H9 (cell line): ENCODE data around the gene MEMO1. TPM values are rescaled to one million over a fixed set of nuclear protein-coding genes. Genes with fewer than 3 reads are reported as not detected.

Source experiments
- DNase-seq: peaks from one replicate; pipeline ENCODE4 v3.0.0-alpha.2; 2017
- H2AFZ ChIP-seq: one replicate; pipeline ENCODE4 v1.6.1; 2013; ENCODE audit warnings: mild to moderate bottlenecking, low read length, control low read depth, moderate library complexity
- H2AK5ac ChIP-seq: 2 replicates; pipeline ENCODE4 v1.6.1; 2013; ENCODE audit warnings: low read length, control low read depth, mixed read lengths; ENCODE audit not compliant: insufficient read length
- H2BK120ac ChIP-seq: one replicate; pipeline ENCODE4 v1.6.1; 2013; ENCODE audit warnings: low read depth, mild to moderate bottlenecking, low read length, control low read depth, inconsistent platforms; ENCODE audit not compliant: poor library complexity, severe bottlenecking
- H2BK12ac ChIP-seq: 2 replicates; pipeline ENCODE4 v1.6.1; 2013; ENCODE audit warnings: low read length, control low read depth, mixed read lengths, low read depth; ENCODE audit not compliant: insufficient read length
- H2BK15ac ChIP-seq: 2 replicates; pipeline ENCODE4 v1.6.1; 2013; ENCODE audit warnings: low read depth, low read length, control low read depth
- H2BK20ac ChIP-seq: one replicate; pipeline ENCODE4 v1.6.1; 2013; ENCODE audit warnings: low read depth, mild to moderate bottlenecking, low read length, control low read depth, inconsistent platforms; ENCODE audit not compliant: poor library complexity, severe bottlenecking
- H2BK5ac ChIP-seq: 2 replicates; pipeline ENCODE4 v1.6.1; 2013; ENCODE audit warnings: low read length, control low read depth, mixed read lengths; ENCODE audit not compliant: insufficient read length
- H3K14ac ChIP-seq: 2 replicates; pipeline ENCODE4 v1.6.1; 2013; ENCODE audit warnings: low read length, control low read depth; ENCODE audit not compliant: insufficient read depth
- H3K18ac ChIP-seq: 2 replicates; pipeline ENCODE4 v1.6.1; 2013; ENCODE audit warnings: low read depth, mild to moderate bottlenecking, mixed read lengths, low read length, control low read depth; ENCODE audit not compliant: insufficient read length
- H3K23ac ChIP-seq: 2 replicates; pipeline ENCODE4 v1.6.1; 2013; ENCODE audit warnings: low read length, control low read depth, mixed read lengths, low read depth; ENCODE audit not compliant: insufficient read length
- H3K23me2 ChIP-seq: 2 replicates; pipeline ENCODE4 v1.6.1; 2013; ENCODE audit warnings: low read depth, mild to moderate bottlenecking, mixed read lengths, low read length, control low read depth; ENCODE audit not compliant: insufficient read length, poor library complexity, severe bottlenecking
- H3K27ac ChIP-seq: 2 replicates; pipeline ENCODE4 v1.5.1; 2013; ENCODE audit warnings: low read length, control low read depth, mixed read lengths, low read depth; ENCODE audit not compliant: insufficient read length
- H3K27me3 ChIP-seq: 2 replicates; pipeline ENCODE4 v1.6.1; 2013; ENCODE audit warnings: low read length, control low read depth, inconsistent platforms; ENCODE audit not compliant: insufficient read depth
- H3K4ac ChIP-seq: 2 replicates; pipeline ENCODE4 v1.6.1; 2013; ENCODE audit warnings: low read depth, mild to moderate bottlenecking, control low read depth, inconsistent platforms, low read length, moderate library complexity
- H3K4me1 ChIP-seq: 2 replicates; pipeline ENCODE4 v1.6.1; 2013; ENCODE audit warnings: low read length, control low read depth, inconsistent platforms; ENCODE audit not compliant: insufficient read depth
- H3K4me2 ChIP-seq: 2 replicates; pipeline ENCODE4 v1.6.1; 2013; ENCODE audit warnings: low read length, control low read depth, mixed read lengths; ENCODE audit not compliant: insufficient read length, insufficient read depth
- H3K56ac ChIP-seq: 2 replicates; pipeline ENCODE4 v1.6.1; 2013; ENCODE audit warnings: low read depth, mild to moderate bottlenecking, mixed read lengths, low read length, control low read depth; ENCODE audit not compliant: insufficient read length
- H3K79me1 ChIP-seq: 2 replicates; pipeline ENCODE4 v1.6.1; 2013; ENCODE audit warnings: low read depth, mild to moderate bottlenecking, moderate library complexity, low read length, control low read depth, inconsistent platforms; ENCODE audit not compliant: insufficient read depth, poor library complexity, severe bottlenecking
- H3K79me2 ChIP-seq: 2 replicates; pipeline ENCODE4 v1.6.1; 2013; ENCODE audit warnings: low read length, control low read depth, inconsistent platforms; ENCODE audit not compliant: insufficient read depth
- H3K9ac ChIP-seq: 2 replicates; pipeline ENCODE4 v1.6.1; 2013; ENCODE audit warnings: low read length, control low read depth, mixed read lengths; ENCODE audit not compliant: insufficient read length; ENCODE audit errors: extremely low read depth
- H3K9me3 ChIP-seq: one replicate; pipeline ENCODE4 v1.6.1; 2013; ENCODE audit warnings: low read depth, low read length, inconsistent platforms; ENCODE audit not compliant: control insufficient read depth
- H3T11ph ChIP-seq: one replicate; pipeline ENCODE4 v1.6.1; 2013; ENCODE audit warnings: mild to moderate bottlenecking, low read length, control low read depth, inconsistent platforms
- H4K20me1 ChIP-seq: one replicate; pipeline ENCODE4 v1.6.1; 2013; ENCODE audit not compliant: control insufficient read depth, insufficient read length, insufficient read depth
- H4K5ac ChIP-seq: 2 replicates; pipeline ENCODE4 v1.6.1; 2013; ENCODE audit warnings: low read depth, mild to moderate bottlenecking, mixed read lengths, low read length, control low read depth; ENCODE audit not compliant: insufficient read length
- H4K8ac ChIP-seq: replicated peaks from 2 replicates; pipeline ENCODE4 v1.6.1; 2013; ENCODE audit warnings: low read length, control low read depth, mixed read lengths, low read depth; ENCODE audit not compliant: insufficient read length
- H4K91ac ChIP-seq: 2 replicates; pipeline ENCODE4 v1.6.1; 2013; ENCODE audit warnings: low read depth, mild to moderate bottlenecking, moderate library complexity, mixed read lengths, low read length, control low read depth; ENCODE audit not compliant: insufficient read length
- H3K27ac Mint-ChIP-seq, 3 experiments: 2 replicates in 2 of 3; 3 replicates in 1 of 3; pipeline ENCODE4 v1.8.0; 2020 to 2021; ENCODE audit warnings: mixed read lengths in 3 of 3, mild to moderate bottlenecking in 1 of 3, moderate library complexity in 1 of 3
- H3K27me3 Mint-ChIP-seq: 2 replicates; pipeline ENCODE4 v1.8.0; 2021; ENCODE audit warnings: low read depth, mild to moderate bottlenecking, moderate library complexity, mixed read lengths
- H3K36me3 Mint-ChIP-seq, 3 experiments: 2 replicates in 2 of 3; 3 replicates in 1 of 3; pipeline ENCODE4 v1.8.0; 2020 to 2021; ENCODE audit warnings: low read depth in 3 of 3, mixed read lengths in 3 of 3; ENCODE audit not compliant: insufficient read depth in 1 of 3
- H3K4me1 Mint-ChIP-seq, 2 experiments: 2 replicates each; pipeline ENCODE4 v1.8.0; 2020; ENCODE audit warnings: mixed read lengths in 2 of 2
- H3K4me3 Mint-ChIP-seq, 2 experiments: 2 replicates in 1 of 2; 3 replicates in 1 of 2; pipeline ENCODE4 v1.8.0; 2020 to 2021; ENCODE audit warnings: mild to moderate bottlenecking in 2 of 2, mixed read lengths in 2 of 2, moderate library complexity in 1 of 2
- H3K9me3 Mint-ChIP-seq, 2 experiments: 2 replicates in 1 of 2; 3 replicates in 1 of 2; pipeline ENCODE4 v1.8.0; 2020; ENCODE audit warnings: mild to moderate bottlenecking in 2 of 2, mixed read lengths in 2 of 2, moderate library complexity in 1 of 2
- WGBS: extraction: QIAGEN DNeasy Blood & Tissue Kit; methylation state at CpG from one replicate; pipeline ENCODE4 v1.1.7; 2013; ENCODE audit warnings: missing lambda C conversion rate, low lambda C conversion rate, mixed read lengths; ENCODE audit not compliant: insufficient read length; ENCODE audit errors: extremely low coverage; 5-methylcytosine and 5-hydroxymethylcytosine counted together
- total RNA-seq: library from RNA; stranded (reverse); gene quantifications from 2 replicates; pipeline ENCODE4 v1.2.1, GENCODE V29; 2021
- TF ChIP-seq, protein P1 (sequence below): fragments of 200-600 bp; sonication (generic); conservative IDR thresholded peaks from 3 replicates; pipeline ENCODE4 v1.8.0; 2021; ENCODE audit warnings: antibody characterized with exemption, mild to moderate bottlenecking

Gene MEMO1
- total RNA-seq, 1 experiment from 2014 or later, result 49.4 TPM

DNA sequence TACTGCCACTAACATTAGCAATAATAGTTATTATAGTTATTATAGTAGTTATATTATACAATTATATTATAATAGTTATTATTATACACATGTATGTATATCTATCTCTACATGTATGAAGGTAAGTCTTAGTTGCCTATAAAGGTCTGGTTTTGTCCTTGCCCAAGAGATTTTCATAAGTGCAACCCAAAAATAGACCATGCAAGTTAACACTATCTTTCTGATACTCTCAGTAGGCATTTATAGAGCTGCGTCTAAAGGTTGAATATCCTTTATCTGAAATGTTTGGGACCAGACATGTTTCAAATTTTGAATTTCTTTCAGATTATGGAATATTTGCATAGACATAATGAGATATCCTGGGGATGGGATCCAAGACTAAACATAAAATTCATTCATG, 175.4 kb downstream of the MEMO1 start:
- Histone ChIP-seq H2AFZ (no peak overlapping the region), H2BK15ac (no peak overlapping the region), H3K14ac (no peak overlapping the region), H3K79me2 (no peaks in the 10 kb centered on the region), H3K27ac (no peak overlapping the region), H3K4me1 (no peaks in the 10 kb centered on the region), H3K23me2 (no peaks in the 10 kb centered on the region), H3K18ac (no peak overlapping the region), H3K27me3 (no peaks in the 10 kb centered on the region), H2BK5ac (no peak overlapping the region), H4K91ac (no peak overlapping the region), H2BK120ac (no peak overlapping the region), H2BK20ac (no peak overlapping the region), H3K9me3 (no peaks in the 10 kb centered on the region), H4K5ac (no peak overlapping the region), H3K4me2 (no peak overlapping the region), H3K9ac (no peak overlapping the region), H4K20me1 (no peaks in the 10 kb centered on the region), H4K8ac (no peak overlapping the region), H3K56ac (no peak overlapping the region), H3K79me1 (no peaks in the 10 kb centered on the region), H2AK5ac (no peak overlapping the region), H3K4ac (no peak overlapping the region), H3T11ph (no peak overlapping the region), H3K23ac (no peak overlapping the region), H2BK12ac (no peak overlapping the region)
- peaks cover 1% of the 10 kb centered on the region; the same call in 1 of the 2 replicates for H3K27me3 Mint-ChIP-seq
- no peaks in the 10 kb centered on the region for H3K4me1 Mint-ChIP-seq
- no peak overlapping the region for H3K27ac Mint-ChIP-seq
- WGBS, result no CpG with 5 or more reads among the region's 1 CpG
- DNase-seq, result no peak
- H3K4me3 Mint-ChIP-seq, result no peak overlapping the region
- H3K9me3 Mint-ChIP-seq, result peaks cover 0 to 3% of the 10 kb centered on the region in 2 experiments; a peak in 3 of 5 replicates
- H3K36me3 Mint-ChIP-seq, result no peaks in the 10 kb centered on the region
- TF ChIP-seq, protein P1, sequence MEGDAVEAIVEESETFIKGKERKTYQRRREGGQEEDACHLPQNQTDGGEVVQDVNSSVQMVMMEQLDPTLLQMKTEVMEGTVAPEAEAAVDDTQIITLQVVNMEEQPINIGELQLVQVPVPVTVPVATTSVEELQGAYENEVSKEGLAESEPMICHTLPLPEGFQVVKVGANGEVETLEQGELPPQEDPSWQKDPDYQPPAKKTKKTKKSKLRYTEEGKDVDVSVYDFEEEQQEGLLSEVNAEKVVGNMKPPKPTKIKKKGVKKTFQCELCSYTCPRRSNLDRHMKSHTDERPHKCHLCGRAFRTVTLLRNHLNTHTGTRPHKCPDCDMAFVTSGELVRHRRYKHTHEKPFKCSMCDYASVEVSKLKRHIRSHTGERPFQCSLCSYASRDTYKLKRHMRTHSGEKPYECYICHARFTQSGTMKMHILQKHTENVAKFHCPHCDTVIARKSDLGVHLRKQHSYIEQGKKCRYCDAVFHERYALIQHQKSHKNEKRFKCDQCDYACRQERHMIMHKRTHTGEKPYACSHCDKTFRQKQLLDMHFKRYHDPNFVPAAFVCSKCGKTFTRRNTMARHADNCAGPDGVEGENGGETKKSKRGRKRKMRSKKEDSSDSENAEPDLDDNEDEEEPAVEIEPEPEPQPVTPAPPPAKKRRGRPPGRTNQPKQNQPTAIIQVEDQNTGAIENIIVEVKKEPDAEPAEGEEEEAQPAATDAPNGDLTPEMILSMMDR, result no peak
